WTC11 (cell line): Measurements from ENCODE around the gene ENTPD8. TPM values are rescaled to one million over a fixed set of nuclear protein-coding genes. Genes with fewer than 3 reads are reported as not detected.
"Not testable (repeated sequence)": the region's sequence is repeated elsewhere in the genome, so short reads cannot be mapped to it uniquely, and the experiment has no call there.

Experiments
- ATAC-seq: fragments of 200-7000 bp; cut with Tn5 transposase; 2 replicates; pipeline ENCODE4 v1.10.0; 2021; ENCODE audit warnings: mild to moderate bottlenecking, moderate library complexity
- CTCF ChIA-PET: fragments of 300-600 bp; sonication (Branson Sonifier 250); formaldehyde crosslinking; loops from one replicate; lab custom pipeline; 2021; ENCODE audit warnings: antibody characterized with exemption; lab: Charles Lee
- POLR2A ChIA-PET: fragments of 350-600 bp; sonication (Branson Sonifier 250); formaldehyde crosslinking; loops from one replicate; lab custom pipeline; 2021; ENCODE audit warnings: antibody characterized with exemption; lab: Charles Lee
- DNase-seq: peaks from one replicate; pipeline ENCODE4 v3.0.0; 2021; ENCODE audit warnings: low spot score
- H3K27ac Mint-ChIP-seq: 2 replicates; pipeline ENCODE4 v1.8.0; 2021; ENCODE audit warnings: mixed read lengths
- H3K27me3 Mint-ChIP-seq: 2 replicates; pipeline ENCODE4 v1.8.0; 2021; ENCODE audit warnings: low read depth, mild to moderate bottlenecking, moderate library complexity, mixed read lengths
- H3K36me3 Mint-ChIP-seq: 2 replicates; pipeline ENCODE4 v1.8.0; 2021; ENCODE audit warnings: mixed read lengths
- H3K4me1 Mint-ChIP-seq: 2 replicates; pipeline ENCODE4 v1.8.0; 2022; ENCODE audit warnings: mixed read lengths
- H3K4me3 Mint-ChIP-seq: 2 replicates; pipeline ENCODE4 v1.8.0; 2021; ENCODE audit warnings: mild to moderate bottlenecking, moderate library complexity, mixed read lengths
- H3K9me3 Mint-ChIP-seq: 2 replicates; pipeline ENCODE4 v1.8.0; 2021; ENCODE audit warnings: mixed read lengths
- ETV6 ChIP-seq: sonication (generic); formaldehyde crosslinking; IDR thresholded peaks from 2 replicates; pipeline ENCODE4 v1.8.1; 2022; ENCODE audit warnings: mild to moderate bottlenecking, missing genetic modification reagents
- FOXJ3 ChIP-seq: sonication (generic); formaldehyde crosslinking; IDR thresholded peaks from 2 replicates; pipeline ENCODE4 v1.9.0; 2021; ENCODE audit warnings: missing genetic modification reagents, mild to moderate bottlenecking, borderline replicate concordance
- FOXP1 ChIP-seq: sonication (generic); formaldehyde crosslinking; IDR thresholded peaks from 2 replicates; pipeline ENCODE4 v1.8.0; 2022; ENCODE audit warnings: missing genetic modification reagents, mild to moderate bottlenecking, moderate library complexity, borderline replicate concordance
- GTF2I ChIP-seq: fragments of 250-450 bp; sonication (Bioruptor Pico); conservative IDR thresholded peaks from 2 replicates; pipeline ENCODE4 v1.4.0; 2021; ENCODE audit warnings: mild to moderate bottlenecking
- NFE2L1 ChIP-seq: sonication (generic); formaldehyde crosslinking; IDR thresholded peaks from 2 replicates; pipeline ENCODE4 v1.8.1; 2023; ENCODE audit warnings: missing genetic modification reagents
- NR1H2 ChIP-seq: sonication (generic); formaldehyde crosslinking; IDR thresholded peaks from 2 replicates; pipeline ENCODE4 v1.9.0; 2021; ENCODE audit warnings: mild to moderate bottlenecking, moderate library complexity, missing genetic modification reagents
- TCF7 ChIP-seq: sonication (generic); formaldehyde crosslinking; IDR thresholded peaks from 2 replicates; pipeline ENCODE4 v1.8.0; 2022; ENCODE audit warnings: mild to moderate bottlenecking, low read depth, missing genetic modification reagents, moderate library complexity
- ZNF121 ChIP-seq: sonication (generic); formaldehyde crosslinking; IDR thresholded peaks from 2 replicates; pipeline ENCODE4 v1.8.0; 2023; ENCODE audit warnings: missing genetic modification reagents
- ZNF416 ChIP-seq: fragments of 250-450 bp; sonication (Bioruptor Pico); IDR thresholded peaks from 2 replicates; pipeline ENCODE4 v1.9.0; 2021; ENCODE audit warnings: mild to moderate bottlenecking, inconsistent platforms
- ZNF423 ChIP-seq: fragments of 250-450 bp; sonication (Bioruptor Pico); IDR thresholded peaks from 2 replicates; pipeline ENCODE4 v2.1.2; 2022; ENCODE audit warnings: mild to moderate bottlenecking, moderate library complexity
- total RNA-seq: library from RNA; stranded (reverse); gene quantifications from 3 replicates; pipeline ENCODE4 v1.2.3, GENCODE V29; 2021
- TF ChIP-seq, protein P1 (sequence below): sonication (generic); formaldehyde crosslinking; IDR thresholded peaks from 2 replicates; pipeline ENCODE4 v1.8.0; 2022; ENCODE audit warnings: missing genetic modification reagents
- TF ChIP-seq, protein P2 (sequence below): fragments of 250-450 bp; sonication (Bioruptor Pico); IDR thresholded peaks from 2 replicates; pipeline ENCODE4 v1.8.0; 2021; ENCODE audit warnings: mild to moderate bottlenecking
- TF ChIP-seq, protein P3 (sequence below): sonication (generic); formaldehyde crosslinking; IDR thresholded peaks from 2 replicates; pipeline ENCODE4 v1.8.1; 2022; ENCODE audit warnings: low read depth, mild to moderate bottlenecking, moderate library complexity, missing genetic modification reagents, borderline replicate concordance

Gene ENTPD8
- total RNA-seq, 1 experiment from 2014 or later: 2.3 TPM

DNA sequence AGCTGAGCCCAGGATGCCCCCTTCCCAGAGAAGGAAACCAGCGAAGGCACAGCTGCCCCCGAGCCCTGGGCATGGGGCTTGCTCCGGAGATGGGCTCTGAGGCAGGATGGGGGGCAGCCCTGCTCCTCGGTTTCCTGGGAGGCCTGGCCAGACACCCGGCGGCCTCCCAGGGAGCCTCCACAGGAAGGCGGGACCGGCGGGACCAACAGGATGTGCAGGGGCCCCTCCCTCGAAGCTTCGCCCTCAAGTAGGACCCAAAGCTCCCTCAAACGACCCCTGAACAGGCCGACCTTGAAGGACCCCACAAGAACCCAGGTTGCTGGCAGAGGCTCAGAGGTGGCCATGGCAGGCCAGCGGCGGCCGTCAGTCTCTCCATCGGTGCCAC lies 29.9 kb downstream of the ENTPD8 start (continued):
- TF ChIP-seq, protein P1, sequence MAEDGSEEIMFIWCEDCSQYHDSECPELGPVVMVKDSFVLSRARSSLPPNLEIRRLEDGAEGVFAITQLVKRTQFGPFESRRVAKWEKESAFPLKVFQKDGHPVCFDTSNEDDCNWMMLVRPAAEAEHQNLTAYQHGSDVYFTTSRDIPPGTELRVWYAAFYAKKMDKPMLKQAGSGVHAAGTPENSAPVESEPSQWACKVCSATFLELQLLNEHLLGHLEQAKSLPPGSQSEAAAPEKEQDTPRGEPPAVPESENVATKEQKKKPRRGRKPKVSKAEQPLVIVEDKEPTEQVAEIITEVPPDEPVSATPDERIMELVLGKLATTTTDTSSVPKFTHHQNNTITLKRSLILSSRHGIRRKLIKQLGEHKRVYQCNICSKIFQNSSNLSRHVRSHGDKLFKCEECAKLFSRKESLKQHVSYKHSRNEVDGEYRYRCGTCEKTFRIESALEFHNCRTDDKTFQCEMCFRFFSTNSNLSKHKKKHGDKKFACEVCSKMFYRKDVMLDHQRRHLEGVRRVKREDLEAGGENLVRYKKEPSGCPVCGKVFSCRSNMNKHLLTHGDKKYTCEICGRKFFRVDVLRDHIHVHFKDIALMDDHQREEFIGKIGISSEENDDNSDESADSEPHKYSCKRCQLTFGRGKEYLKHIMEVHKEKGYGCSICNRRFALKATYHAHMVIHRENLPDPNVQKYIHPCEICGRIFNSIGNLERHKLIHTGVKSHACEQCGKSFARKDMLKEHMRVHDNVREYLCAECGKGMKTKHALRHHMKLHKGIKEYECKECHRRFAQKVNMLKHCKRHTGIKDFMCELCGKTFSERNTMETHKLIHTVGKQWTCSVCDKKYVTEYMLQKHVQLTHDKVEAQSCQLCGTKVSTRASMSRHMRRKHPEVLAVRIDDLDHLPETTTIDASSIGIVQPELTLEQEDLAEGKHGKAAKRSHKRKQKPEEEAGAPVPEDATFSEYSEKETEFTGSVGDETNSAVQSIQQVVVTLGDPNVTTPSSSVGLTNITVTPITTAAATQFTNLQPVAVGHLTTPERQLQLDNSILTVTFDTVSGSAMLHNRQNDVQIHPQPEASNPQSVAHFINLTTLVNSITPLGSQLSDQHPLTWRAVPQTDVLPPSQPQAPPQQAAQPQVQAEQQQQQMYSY (CRISPR knock-in tag): no peak
- TF ChIP-seq, protein P2, sequence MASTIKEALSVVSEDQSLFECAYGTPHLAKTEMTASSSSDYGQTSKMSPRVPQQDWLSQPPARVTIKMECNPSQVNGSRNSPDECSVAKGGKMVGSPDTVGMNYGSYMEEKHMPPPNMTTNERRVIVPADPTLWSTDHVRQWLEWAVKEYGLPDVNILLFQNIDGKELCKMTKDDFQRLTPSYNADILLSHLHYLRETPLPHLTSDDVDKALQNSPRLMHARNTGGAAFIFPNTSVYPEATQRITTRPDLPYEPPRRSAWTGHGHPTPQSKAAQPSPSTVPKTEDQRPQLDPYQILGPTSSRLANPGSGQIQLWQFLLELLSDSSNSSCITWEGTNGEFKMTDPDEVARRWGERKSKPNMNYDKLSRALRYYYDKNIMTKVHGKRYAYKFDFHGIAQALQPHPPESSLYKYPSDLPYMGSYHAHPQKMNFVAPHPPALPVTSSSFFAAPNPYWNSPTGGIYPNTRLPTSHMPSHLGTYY (CRISPR knock-in tag): no peak
- TF ChIP-seq ETV6: no peak
- no peak for TF ChIP-seq FOXP1
- no peak for TF ChIP-seq ZNF121 (CRISPR knock-in tag)
- no peak for TF ChIP-seq NR1H2
- TF ChIP-seq ZNF423 (CRISPR knock-in tag): no peak
- no peak for TF ChIP-seq GTF2I (CRISPR knock-in tag)

DNA sequence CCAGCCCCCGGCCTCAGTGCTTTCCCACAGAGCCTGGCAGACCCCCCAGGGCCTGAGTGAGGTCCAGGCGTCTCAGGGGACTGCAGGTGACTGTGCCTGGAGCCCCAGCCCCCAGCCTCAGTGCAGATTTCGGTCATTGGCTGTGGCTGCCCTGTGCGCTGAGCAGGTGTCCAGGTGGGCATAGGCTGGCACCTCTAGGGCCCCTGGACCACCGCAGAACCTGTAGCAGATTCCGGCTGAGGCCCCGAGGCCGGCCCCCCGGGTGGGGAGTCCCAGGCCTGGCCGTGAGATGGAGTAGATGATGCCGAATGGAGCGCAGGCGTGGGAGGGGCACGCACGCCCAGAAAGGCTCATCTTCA lies 30.3 kb downstream of the ENTPD8 start:
- POLR2A ChIA-PET: no interaction called here
- CTCF ChIA-PET: interaction anchor here (1.4 to 1.8 kb wide), 2 partner anchors 12 to 124 kb away, joined by 5 to 8 read pairs; partner anchors contain the start of genes EXD3 and NOXA1
- H3K4me1 Mint-ChIP-seq: no peaks in the 10 kb centered on the region
- no peak for ATAC-seq
- no peaks in the 10 kb centered on the region for H3K9me3 Mint-ChIP-seq
- peaks cover 5% of the 10 kb centered on the region; the same call in 1 of the 2 replicates for H3K27me3 Mint-ChIP-seq
- no peak overlapping the region for H3K27ac Mint-ChIP-seq
- no peak for DNase-seq
- H3K4me3 Mint-ChIP-seq: no peak overlapping the region
- H3K36me3 Mint-ChIP-seq: no peaks in the 10 kb centered on the region
- TF ChIP-seq NFE2L1 (CRISPR knock-in tag): no peak
- TF ChIP-seq, protein P3, sequence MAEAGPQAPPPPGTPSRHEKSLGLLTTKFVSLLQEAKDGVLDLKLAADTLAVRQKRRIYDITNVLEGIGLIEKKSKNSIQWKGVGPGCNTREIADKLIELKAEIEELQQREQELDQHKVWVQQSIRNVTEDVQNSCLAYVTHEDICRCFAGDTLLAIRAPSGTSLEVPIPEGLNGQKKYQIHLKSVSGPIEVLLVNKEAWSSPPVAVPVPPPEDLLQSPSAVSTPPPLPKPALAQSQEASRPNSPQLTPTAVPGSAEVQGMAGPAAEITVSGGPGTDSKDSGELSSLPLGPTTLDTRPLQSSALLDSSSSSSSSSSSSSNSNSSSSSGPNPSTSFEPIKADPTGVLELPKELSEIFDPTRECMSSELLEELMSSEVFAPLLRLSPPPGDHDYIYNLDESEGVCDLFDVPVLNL: no peak
- TF ChIP-seq ZNF416 (CRISPR knock-in tag): no peak
- no peak for TF ChIP-seq TCF7 (CRISPR knock-in tag)
- TF ChIP-seq FOXP1: no peak
- TF ChIP-seq FOXJ3 (CRISPR knock-in tag): no peak

DNA sequence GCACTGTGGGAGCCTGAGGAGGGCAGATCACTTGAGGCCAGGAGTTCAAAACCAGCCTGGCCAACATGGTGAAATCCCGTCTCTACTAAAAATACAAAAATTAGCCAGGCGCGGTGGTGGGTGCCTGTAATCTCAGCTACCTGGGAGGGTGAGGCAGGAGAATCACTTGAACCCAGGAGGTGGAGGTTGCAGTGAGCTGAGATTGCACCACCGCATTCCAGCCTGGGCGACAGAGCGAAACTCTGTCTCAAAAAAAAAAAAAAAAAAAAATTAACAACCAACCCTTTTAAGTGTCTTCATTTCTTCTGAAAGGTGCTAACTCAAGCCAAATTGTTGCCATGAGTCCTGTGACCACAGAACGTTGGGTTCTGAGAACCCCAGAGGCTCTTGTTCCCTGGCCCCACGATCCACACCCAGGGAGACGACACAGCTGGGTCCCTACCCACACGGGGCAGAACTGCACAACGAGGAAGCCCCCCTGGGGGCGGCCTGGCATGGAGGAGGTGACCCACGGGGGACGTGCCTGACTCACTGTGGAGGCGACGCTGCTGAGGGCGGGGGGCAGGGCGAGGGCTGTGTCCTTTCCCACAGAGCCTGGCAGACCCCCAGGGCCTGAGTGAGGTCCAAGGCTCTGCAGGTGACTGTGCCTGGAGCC lies 30.8 kb downstream of the ENTPD8 start:
- ChIA-PET CTCF (interaction anchor here (0.7 to 1.8 kb wide), 2 partner anchors 13 to 137 kb away, joined by 3 to 8 read pairs; partner anchors contain the start of genes EXD3 and NOXA1), POLR2A (interaction anchor here (0.6 to 0.7 kb wide), 2 partner anchors 106 to 209 kb away, joined by 3 to 8 read pairs; no protein-coding TSS in a partner anchor)
- H3K27me3 Mint-ChIP-seq, DNase-seq, H3K4me3 Mint-ChIP-seq, H3K9me3 Mint-ChIP-seq, H3K4me1 Mint-ChIP-seq, ATAC-seq, H3K27ac Mint-ChIP-seq, H3K36me3 Mint-ChIP-seq: not testable (repeated sequence)

DNA sequence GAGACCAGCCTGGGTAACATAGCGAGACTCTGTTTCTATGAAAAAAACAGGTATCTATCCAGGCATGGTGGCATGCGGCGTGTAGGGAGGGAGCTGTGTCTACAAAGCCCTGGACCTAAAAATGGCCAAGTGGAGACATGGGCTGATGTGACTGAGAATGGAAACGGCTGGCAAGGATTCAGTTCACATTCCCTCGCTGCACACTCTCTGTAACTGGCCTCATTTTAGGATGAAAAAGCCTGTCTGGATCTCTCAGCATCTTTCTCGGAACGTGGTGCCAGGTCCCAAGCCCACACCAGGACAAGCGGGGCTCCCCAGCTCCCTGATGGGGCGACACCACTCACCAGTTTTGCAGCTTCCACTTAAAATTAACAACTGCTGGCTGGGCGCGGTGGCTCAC lies 31.6 kb downstream of the ENTPD8 start:
- H3K4me3 Mint-ChIP-seq: no peak overlapping the region
- H3K27me3 Mint-ChIP-seq: peaks cover 5% of the 10 kb centered on the region; the same call in 1 of the 2 replicates
- no peak overlapping the region; the same call in 1 of the 2 replicates for H3K27ac Mint-ChIP-seq
- ChIA-PET CTCF (interaction anchor here (0.7 to 1.8 kb wide), 2 partner anchors 14 to 136 kb away, joined by 3 to 8 read pairs; partner anchors contain the start of genes EXD3 and NOXA1), POLR2A (no interaction called here)
- H3K9me3 Mint-ChIP-seq: no peaks in the 10 kb centered on the region
- no peak for TF ChIP-seq FOXP1
- H3K4me1 Mint-ChIP-seq: no peaks in the 10 kb centered on the region
- no peak for DNase-seq
- ATAC-seq: no peak
- no peaks in the 10 kb centered on the region for H3K36me3 Mint-ChIP-seq
